Mesenchymal stem cell (in vitro differentiated cells and primary cell): ENCODE measurements around the gene PDGFC.

Source experiments
- DNase-seq: peaks from one replicate; pipeline ENCODE4 v3.0.0-alpha.2; 2013
- H2AFZ ChIP-seq: one replicate; pipeline ENCODE4 v1.6.1; 2013; ENCODE audit warnings: low read depth, mild to moderate bottlenecking, control low read depth, inconsistent platforms, low read length, moderate library complexity
- H2AK5ac ChIP-seq: 2 replicates; pipeline ENCODE4 v1.6.1; 2013; ENCODE audit warnings: low read length, moderate library complexity, mild to moderate bottlenecking, inconsistent platforms; ENCODE audit not compliant: severe bottlenecking
- H2BK120ac ChIP-seq: one replicate; pipeline ENCODE4 v1.6.1; 2013; ENCODE audit warnings: low read depth, mild to moderate bottlenecking, inconsistent platforms, low read length, moderate library complexity
- H2BK12ac ChIP-seq, 2 experiments: one replicate each; pipeline ENCODE4 v1.6.1; 2013; ENCODE audit warnings: inconsistent platforms in 2 of 2, low read length in 2 of 2, mild to moderate bottlenecking in 2 of 2, moderate library complexity in 2 of 2, control low read depth in 1 of 2
- H2BK15ac ChIP-seq: one replicate; pipeline ENCODE4 v1.6.1; 2013; ENCODE audit warnings: mild to moderate bottlenecking, low read depth, inconsistent platforms; ENCODE audit not compliant: poor library complexity, severe bottlenecking
- H2BK5ac ChIP-seq: 2 replicates; pipeline ENCODE4 v1.6.1; 2013; ENCODE audit warnings: low read depth, mild to moderate bottlenecking, low read length, control low read depth, inconsistent platforms; ENCODE audit not compliant: poor library complexity, severe bottlenecking
- H3K14ac ChIP-seq, 2 experiments: one replicate each; pipeline ENCODE4 v1.6.1; 2013; ENCODE audit warnings: inconsistent platforms in 2 of 2, low read length in 2 of 2, control low read depth in 1 of 2, mild to moderate bottlenecking in 1 of 2, moderate library complexity in 1 of 2
- H3K18ac ChIP-seq, 2 experiments: one replicate each; pipeline ENCODE4 v1.6.1; 2013; ENCODE audit warnings: inconsistent platforms in 2 of 2, low read length in 2 of 2, control low read depth in 1 of 2, low read depth in 1 of 2, mild to moderate bottlenecking in 1 of 2
- H3K23ac ChIP-seq, 2 experiments: one replicate each; pipeline ENCODE4 v1.6.1; 2013; ENCODE audit warnings: inconsistent platforms in 2 of 2, low read length in 2 of 2, mild to moderate bottlenecking in 2 of 2, moderate library complexity in 2 of 2, control low read depth in 1 of 2
- H3K27ac ChIP-seq: 2 replicates; pipeline ENCODE4 v1.5.1; 2013; ENCODE audit warnings: mild to moderate bottlenecking, moderate library complexity, low read length, control low read depth, inconsistent platforms; ENCODE audit not compliant: poor library complexity, severe bottlenecking
- H3K27me3 ChIP-seq, 2 experiments: 2 replicates each; pipeline versions ENCODE4 v1.6.1 to v1.7.0; 2013; ENCODE audit warnings: low read length in 2 of 2, mild to moderate bottlenecking in 2 of 2, moderate library complexity in 2 of 2, control low read depth in 1 of 2, inconsistent platforms in 1 of 2; ENCODE audit not compliant: control insufficient read depth in 1 of 2, insufficient read depth in 1 of 2
- H3K36me3 ChIP-seq, 2 experiments: 2 replicates each; pipeline versions ENCODE4 v1.6.1 to v1.7.0; 2013; ENCODE audit warnings: low read length in 2 of 2, control low read depth in 1 of 2, inconsistent platforms in 1 of 2, low read depth in 1 of 2, mild to moderate bottlenecking in 1 of 2; ENCODE audit not compliant: insufficient read depth in 2 of 2, control insufficient read depth in 1 of 2
- H3K4ac ChIP-seq, 2 experiments: one replicate each; pipeline ENCODE4 v1.6.1; 2013; ENCODE audit warnings: inconsistent platforms in 2 of 2, low read length in 2 of 2, mild to moderate bottlenecking in 2 of 2, moderate library complexity in 2 of 2, control low read depth in 1 of 2, low read depth in 1 of 2
- H3K4me1 ChIP-seq: 2 replicates; pipeline ENCODE4 v1.6.1; 2013; ENCODE audit warnings: low read depth, low read length, control low read depth; ENCODE audit not compliant: control insufficient read depth, insufficient read depth
- H3K4me2 ChIP-seq: 2 replicates; pipeline ENCODE4 v1.6.1; 2013; ENCODE audit warnings: low read length, mild to moderate bottlenecking, inconsistent platforms; ENCODE audit not compliant: poor library complexity, severe bottlenecking
- H3K4me3 ChIP-seq, 2 experiments: 2 replicates each; pipeline versions ENCODE4 v1.5.1 to v1.7.0; 2013; ENCODE audit warnings: low read length in 2 of 2, mild to moderate bottlenecking in 2 of 2, control low read depth in 1 of 2, low read depth in 1 of 2; ENCODE audit not compliant: insufficient read depth in 1 of 2
- H3K79me1 ChIP-seq: replicated peaks from 2 replicates; pipeline ENCODE4 v1.6.1; 2013; ENCODE audit warnings: mild to moderate bottlenecking, control low read depth, low read length, inconsistent platforms; ENCODE audit not compliant: poor library complexity, severe bottlenecking
- H3K9ac ChIP-seq: 2 replicates; pipeline ENCODE4 v1.7.0; 2013; ENCODE audit warnings: mild to moderate bottlenecking, low read length, moderate library complexity
- H3K9me3 ChIP-seq: 2 replicates; pipeline ENCODE4 v1.7.0; 2013; ENCODE audit warnings: mild to moderate bottlenecking, low read length; ENCODE audit not compliant: control insufficient read depth
- H4K8ac ChIP-seq: one replicate; pipeline ENCODE4 v1.6.1; 2013; ENCODE audit warnings: inconsistent platforms, mild to moderate bottlenecking, low read length, moderate library complexity
- H4K91ac ChIP-seq: one replicate; pipeline ENCODE4 v1.6.1; 2013; ENCODE audit warnings: mild to moderate bottlenecking, low read length, inconsistent platforms
- WGBS: methylation state at CpG from one replicate; pipeline ENCODE4 v1.1.7; 2013; ENCODE audit warnings: mixed read lengths; 5-methylcytosine and 5-hydroxymethylcytosine counted together

Gene PDGFC

DNA sequence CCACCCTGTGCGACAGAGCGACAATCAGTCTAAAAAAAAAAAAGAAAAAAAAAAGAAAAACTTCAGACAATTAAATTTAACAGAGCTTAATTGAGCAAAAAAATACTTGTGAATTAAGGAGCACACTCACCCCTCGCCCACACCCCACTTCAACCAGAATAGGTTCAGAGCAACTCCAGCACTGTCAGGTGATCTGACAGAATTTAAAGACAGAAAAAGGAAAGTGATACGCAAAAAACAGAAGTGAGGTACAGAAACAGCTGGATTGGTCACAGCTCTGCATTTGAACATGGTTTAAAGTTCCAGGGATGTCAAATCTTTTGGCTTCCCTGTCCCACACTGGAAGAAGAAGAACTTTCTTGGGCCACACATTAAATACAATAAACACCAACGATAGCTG is 174.4 kb downstream of the PDGFC start:
- WGBS: 100% methylated on average over 2 of the region's 5 CpGs
- Histone ChIP-seq H4K91ac (no peak overlapping the region), H2BK120ac (no peak overlapping the region), H2AFZ (no peak overlapping the region), H3K18ac (peak overlapping the region in 1 of 2 experiments; percentile 21), H2BK12ac (no peak overlapping the region), H3K4me1 (no peaks in the 10 kb centered on the region), H3K79me1 (peaks cover 10% of the 10 kb centered on the region), H3K9ac (no peak overlapping the region), H4K8ac (no peak overlapping the region), H3K4me2 (no peak overlapping the region), H3K4me3 (no peak overlapping the region), H3K14ac (no peak overlapping the region), H3K36me3 (peaks cover 0 to 4% of the 10 kb centered on the region in 2 experiments), H3K4ac (no peak overlapping the region), H2AK5ac (no peak overlapping the region), H3K9me3 (no peaks in the 10 kb centered on the region), H3K23ac (no peak overlapping the region), H2BK5ac (no peak overlapping the region), H2BK15ac (no peak overlapping the region), H3K27me3 (no peaks in the 10 kb centered on the region), H3K27ac (no peak overlapping the region)
- DNase-seq: no peak

DNA sequence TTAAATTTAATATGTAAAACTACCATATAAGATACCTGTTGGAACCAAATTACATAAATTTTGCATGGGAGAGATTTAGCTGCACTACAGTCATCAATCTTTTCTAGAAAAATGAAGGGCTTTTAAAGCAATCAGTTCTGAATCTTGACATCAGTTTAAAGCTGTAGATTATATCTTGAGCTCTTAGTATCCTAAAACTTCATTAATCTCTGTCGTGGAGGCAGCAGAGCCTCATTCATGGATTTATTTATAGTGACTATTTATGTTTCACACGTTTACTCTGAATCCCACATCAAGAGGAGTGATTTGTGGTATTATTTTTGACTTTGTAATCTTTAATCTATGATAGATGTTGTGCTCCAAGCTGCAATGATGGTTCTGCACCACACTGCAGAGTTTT is 175.9 kb downstream of the PDGFC start:
- Histone ChIP-seq H3K36me3 (peaks cover 0 to 4% of the 10 kb centered on the region in 2 experiments), H3K23ac (no peak overlapping the region), H4K91ac (no peak overlapping the region), H3K4me3 (no peak overlapping the region), H3K9me3 (no peaks in the 10 kb centered on the region), H3K9ac (no peak overlapping the region), H3K27ac (no peak overlapping the region), H3K4me1 (no peaks in the 10 kb centered on the region), H2BK120ac (no peak overlapping the region), H3K79me1 (peaks cover 5% of the 10 kb centered on the region), H2BK5ac (no peak overlapping the region), H2BK15ac (no peak overlapping the region), H3K18ac (no peak overlapping the region), H2AK5ac (no peak overlapping the region), H3K4ac (no peak overlapping the region), H3K4me2 (no peak overlapping the region), H2AFZ (no peak overlapping the region), H3K14ac (no peak overlapping the region), H2BK12ac (no peak overlapping the region), H4K8ac (no peak overlapping the region), H3K27me3 (no peaks in the 10 kb centered on the region)
- no peak for DNase-seq
- no CpG with 5 or more reads among the region's 2 CpGs for WGBS

- no peak overlapping the region for H4K91ac ChIP-seq
- no peak overlapping the region for H2BK15ac ChIP-seq
- H3K4me2 ChIP-seq: no peak overlapping the region
- no peak overlapping the region for H3K23ac ChIP-seq
- H2AK5ac ChIP-seq: no peak overlapping the region
- H3K27ac ChIP-seq: no peak overlapping the region
- no peak overlapping the region for H2BK120ac ChIP-seq
- no peaks in the 10 kb centered on the region for H3K4me1 ChIP-seq
- no peak overlapping the region for H2BK5ac ChIP-seq
- no peak overlapping the region for H2AFZ ChIP-seq
- peaks cover 5% of the 10 kb centered on the region for H3K79me1 ChIP-seq
- no peak overlapping the region for H2BK12ac ChIP-seq
- no peaks in the 10 kb centered on the region for H3K27me3 ChIP-seq
- no peak overlapping the region for H3K9ac ChIP-seq
- H3K36me3 ChIP-seq: peaks cover 0 to 4% of the 10 kb centered on the region in 2 experiments
- no peak overlapping the region for H3K18ac ChIP-seq
- no peak for DNase-seq
- H4K8ac ChIP-seq: no peak overlapping the region
- H3K14ac ChIP-seq: no peak overlapping the region
- no peak overlapping the region for H3K4ac ChIP-seq
- H3K4me3 ChIP-seq: no peak overlapping the region
- no peaks in the 10 kb centered on the region for H3K9me3 ChIP-seq
- WGBS: 97% methylated on average over 4 of the region's 4 CpGs
These were observed 176.7 kb downstream of the PDGFC start for GRCh38 chr4:156794863-156795262.

DNA sequence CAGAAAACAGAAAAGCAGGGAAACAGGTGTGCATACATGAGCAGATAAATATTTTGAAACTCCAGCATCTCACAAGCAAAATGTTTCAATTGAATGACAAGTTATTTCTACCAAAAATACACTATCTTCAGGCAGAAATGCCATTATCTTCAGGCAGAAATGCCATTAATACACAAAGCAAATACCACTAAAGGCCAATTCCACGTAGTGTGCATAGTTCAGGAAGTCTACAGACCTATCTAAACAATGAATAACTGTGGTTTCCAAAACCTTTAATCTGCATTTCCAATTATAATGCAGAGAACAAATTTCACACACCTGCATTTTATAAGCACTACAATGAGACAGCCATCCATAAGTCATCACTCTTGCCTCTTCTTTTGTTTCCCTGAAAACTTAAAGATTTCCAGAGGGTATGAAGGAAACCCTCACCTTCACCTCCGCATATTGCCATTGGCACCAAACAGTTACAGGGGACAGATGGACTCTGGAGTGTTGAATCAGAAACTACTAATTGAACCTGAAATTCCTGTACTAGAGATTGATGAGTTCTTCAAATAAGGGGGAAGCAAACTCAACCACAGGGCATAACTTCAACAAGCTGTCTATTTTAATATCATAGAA is 179.0 kb downstream of the PDGFC start:
- no peak overlapping the region for H3K9ac ChIP-seq
- H2BK120ac ChIP-seq: no peak overlapping the region
- H4K8ac ChIP-seq: no peak overlapping the region
- no peak overlapping the region for H2BK15ac ChIP-seq
- H2AK5ac ChIP-seq: peak overlapping the region; percentile 59
- H2BK5ac ChIP-seq: no peak overlapping the region
- no peaks in the 10 kb centered on the region for H3K9me3 ChIP-seq
- no peak overlapping the region for H2BK12ac ChIP-seq
- H3K4me2 ChIP-seq: no peak overlapping the region
- 10% methylated on average over 1 of the region's 2 CpGs for WGBS
- H2AFZ ChIP-seq: no peak overlapping the region
- H3K27me3 ChIP-seq: no peaks in the 10 kb centered on the region
- H3K14ac ChIP-seq: no peak overlapping the region
- no peaks in the 10 kb centered on the region for H3K4me1 ChIP-seq
- no peak overlapping the region for H4K91ac ChIP-seq
- no peak overlapping the region for H3K27ac ChIP-seq
- no peak overlapping the region for H3K4ac ChIP-seq
- H3K4me3 ChIP-seq: no peak overlapping the region
- H3K23ac ChIP-seq: no peak overlapping the region
- H3K18ac ChIP-seq: no peak overlapping the region
- H3K79me1 ChIP-seq: peaks cover 9% of the 10 kb centered on the region
- no peak for DNase-seq
- peaks cover 0 to 10% of the 10 kb centered on the region in 2 experiments for H3K36me3 ChIP-seq
